GM18867 (cell line): ENCODE measurements around the gene FGD3.

Experiments
- ATAC-seq: cut with Tn5 transposase; IDR thresholded peaks from one replicate; pipeline ENCODE4 v1.9.1; 2021; ENCODE audit warnings: mild to moderate bottlenecking, moderate library complexity; ENCODE audit not compliant: unreplicated experiment

FGD3 gene

DNA sequence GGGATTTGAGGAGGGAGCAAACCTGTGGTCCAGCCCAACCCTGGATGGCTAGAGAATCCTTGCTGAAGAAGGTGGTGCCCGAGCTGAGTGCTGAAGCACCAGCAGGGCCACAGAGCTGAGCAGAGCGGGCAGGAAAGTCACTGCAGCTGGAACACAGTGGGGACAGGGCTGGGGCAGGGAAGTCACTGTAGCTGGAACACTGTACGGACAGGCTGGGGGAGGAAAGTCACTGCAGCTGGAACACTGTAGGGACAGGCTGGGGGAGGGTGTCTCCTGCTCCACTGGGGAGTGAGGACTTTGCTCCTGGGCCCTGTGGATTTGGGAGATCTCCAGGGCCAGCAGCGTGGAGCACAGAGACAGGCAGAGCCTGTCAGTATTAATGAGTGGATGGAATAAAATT lies 102.2 kb downstream of the FGD3 start:
- no peak for ATAC-seq

DNA sequence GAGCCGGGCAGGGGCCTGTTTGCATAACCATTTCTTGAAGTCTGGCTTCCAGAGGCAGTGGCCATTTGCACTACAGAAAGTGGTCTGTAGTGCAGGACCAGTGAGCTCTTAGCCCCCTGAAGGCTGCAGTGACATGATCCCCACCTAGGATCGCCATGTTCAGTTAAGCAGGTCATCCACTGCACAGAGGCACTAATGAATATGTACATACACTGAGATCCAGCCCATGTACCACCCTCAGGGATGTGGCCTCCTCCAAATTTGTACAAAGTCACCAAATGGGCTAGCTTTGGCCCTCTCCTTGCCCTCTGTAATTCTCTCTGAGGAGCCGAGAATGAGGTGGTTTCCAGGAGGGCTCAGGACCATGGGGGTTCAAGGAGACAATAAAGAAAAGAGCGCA lies 102.9 kb downstream of the FGD3 start:
- ATAC-seq, result no peak

DNA sequence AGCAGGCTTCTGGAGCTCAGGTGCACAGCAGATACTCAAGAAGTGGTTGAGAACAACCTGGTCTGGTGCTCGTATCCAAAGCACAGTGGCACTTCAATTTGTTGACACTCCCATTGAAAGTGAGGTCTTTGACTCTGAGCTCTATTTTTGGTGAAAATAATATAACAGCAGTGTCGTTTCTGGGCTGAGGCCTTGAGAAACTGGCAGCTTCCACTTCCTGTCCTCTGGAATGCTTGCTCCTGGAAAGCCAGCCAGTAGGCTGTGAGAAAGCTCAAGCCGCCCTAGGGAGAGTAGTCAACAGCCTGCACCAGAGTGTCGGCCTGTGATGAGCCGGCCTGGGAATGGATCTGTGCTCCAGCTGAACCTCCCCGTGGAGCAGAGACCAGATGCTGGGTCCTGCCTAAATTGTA lies 104.4 kb downstream of the FGD3 start:
- no peak for ATAC-seq

DNA sequence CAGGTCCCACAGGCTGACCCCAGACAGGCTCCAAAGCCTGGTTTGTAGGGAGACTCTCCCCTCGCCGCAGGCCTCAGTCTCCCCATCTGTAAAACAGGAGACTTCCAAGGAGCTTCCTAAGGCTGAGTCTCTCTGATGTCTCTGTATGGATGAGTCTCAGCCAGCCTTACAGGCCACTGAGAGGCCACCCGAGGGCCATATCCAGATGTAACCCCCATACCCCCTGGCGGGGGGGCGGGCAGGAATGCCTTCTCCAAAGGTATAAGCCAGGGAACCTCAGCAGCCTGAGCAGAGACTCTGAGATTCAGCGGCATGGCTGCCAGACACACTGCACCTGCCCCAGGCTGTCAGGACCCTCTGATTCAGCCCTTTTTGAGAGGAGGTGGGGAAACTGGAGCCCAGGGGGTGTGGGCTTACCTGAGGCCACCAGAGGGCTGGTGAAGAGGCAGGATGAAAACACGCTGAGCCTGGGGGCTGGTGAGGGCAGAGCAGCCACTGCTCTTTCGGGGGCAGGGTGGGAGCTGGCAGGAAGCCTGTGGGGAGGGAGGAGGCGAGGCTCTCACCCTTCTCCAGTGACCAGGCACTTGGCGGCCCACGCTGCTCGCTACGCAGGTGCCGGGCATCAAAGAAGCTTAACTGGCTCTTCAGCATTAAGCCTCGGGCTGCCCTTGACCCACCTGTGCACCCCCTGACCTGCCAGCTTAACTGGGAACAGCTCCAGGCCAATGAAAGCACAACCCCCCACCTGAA lies 105.6 kb downstream of the FGD3 start:
- ATAC-seq, result no peak

DNA sequence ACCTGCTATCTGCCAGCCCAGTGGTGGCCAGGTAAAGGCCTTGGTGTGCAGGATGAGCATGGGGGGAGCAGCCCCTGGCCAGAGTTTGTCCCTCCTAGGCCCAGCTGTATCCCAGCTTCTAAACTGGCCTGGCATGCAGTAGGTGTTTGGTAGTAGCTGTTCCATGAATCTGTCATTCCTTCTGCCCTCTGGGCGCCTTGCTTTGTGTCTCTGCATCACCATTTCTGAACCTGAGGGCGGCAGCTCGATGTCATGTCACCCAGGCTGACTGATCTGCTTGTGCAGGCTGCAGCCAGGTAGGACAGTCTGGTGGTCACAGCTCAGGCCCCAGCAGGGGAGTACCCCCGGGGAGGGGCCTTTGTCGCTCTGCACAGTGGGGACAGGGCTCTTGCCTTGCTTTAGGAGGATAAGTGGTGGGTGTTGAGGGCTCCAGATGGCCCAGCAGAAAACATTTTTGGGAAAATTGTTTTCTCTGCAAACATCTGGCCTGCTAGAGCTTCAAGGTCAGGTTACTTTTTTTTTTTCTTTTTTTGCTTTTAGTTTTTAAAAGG lies 106.5 kb downstream of the FGD3 start:
- no peak for ATAC-seq

DNA sequence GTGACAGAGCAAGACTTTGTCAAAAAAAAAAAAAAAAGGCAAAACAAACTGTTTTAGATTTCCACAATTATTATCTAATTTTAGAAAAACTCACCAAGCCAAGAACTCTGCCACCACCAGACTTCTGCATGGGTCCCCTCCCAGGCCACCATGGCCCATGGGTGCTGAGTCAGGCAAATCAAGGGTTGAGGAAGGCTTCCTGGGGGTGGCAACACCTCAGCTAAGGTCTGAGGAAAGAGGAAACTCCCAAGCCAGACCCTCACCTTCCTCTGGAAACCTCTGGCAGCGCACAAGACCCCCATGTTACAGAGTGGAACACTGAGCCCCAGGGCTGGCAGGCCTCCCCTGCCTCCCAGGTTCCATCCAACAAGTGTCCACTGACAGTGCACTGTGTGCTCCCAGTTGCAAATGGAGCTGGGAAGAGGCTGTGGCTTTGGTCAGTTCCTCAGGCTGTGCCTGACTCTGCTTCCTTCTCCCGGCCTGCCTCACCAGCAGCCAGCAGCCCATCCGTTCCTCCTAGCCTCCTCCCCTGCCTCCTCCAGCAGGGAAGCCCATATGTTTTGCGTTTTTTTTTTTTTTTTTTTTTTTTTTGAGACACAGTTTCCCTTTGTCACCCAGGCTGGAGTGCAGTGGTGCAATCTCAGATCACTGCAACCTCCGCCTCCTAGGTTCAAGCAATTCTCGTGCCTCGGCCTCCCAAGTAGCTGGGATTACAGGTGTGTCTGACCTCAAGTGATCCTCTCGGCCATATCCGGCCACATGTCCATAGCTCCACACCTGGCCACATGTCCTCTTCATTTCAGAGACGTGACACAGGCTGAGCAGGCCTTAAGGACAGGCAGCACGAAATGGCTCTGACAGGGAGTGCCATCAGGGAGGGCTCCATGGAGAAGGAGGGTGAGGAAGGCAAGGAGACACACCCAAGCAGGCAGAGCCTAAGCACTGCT lies 107.7 kb downstream of the FGD3 start:
- no peak for ATAC-seq

DNA sequence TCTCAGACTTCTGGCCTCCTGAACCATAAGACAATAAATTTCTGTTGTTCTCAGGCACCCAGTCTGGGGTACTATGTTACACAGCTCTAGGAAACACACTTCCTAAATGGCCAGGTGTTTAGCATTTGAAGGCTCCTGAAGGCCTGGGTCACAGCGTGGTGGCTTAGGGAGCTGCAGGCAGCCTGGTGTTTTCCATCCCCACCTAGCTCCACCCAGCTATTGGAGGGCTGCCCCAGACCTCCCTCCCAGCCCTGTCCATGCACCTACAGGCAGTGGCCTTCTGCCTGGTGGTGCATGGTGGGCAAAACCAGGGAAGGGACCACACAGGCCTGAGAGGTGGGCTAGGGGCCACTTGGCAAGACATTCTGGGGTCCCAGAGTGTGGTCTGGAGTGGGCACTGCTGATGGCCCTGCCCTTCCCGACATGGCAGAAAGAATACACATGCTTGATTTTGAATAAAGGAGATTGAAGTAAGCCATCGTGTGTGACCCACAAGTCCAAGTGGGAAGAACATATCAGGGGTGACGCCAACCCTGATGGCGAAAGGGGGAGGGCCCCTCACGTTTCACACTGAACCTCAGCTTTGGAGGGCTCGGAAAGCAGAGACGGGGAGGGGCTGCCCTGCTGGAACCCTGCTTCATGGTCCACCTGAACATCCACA lies 109.8 kb downstream of the FGD3 start:
- no peak for ATAC-seq

DNA sequence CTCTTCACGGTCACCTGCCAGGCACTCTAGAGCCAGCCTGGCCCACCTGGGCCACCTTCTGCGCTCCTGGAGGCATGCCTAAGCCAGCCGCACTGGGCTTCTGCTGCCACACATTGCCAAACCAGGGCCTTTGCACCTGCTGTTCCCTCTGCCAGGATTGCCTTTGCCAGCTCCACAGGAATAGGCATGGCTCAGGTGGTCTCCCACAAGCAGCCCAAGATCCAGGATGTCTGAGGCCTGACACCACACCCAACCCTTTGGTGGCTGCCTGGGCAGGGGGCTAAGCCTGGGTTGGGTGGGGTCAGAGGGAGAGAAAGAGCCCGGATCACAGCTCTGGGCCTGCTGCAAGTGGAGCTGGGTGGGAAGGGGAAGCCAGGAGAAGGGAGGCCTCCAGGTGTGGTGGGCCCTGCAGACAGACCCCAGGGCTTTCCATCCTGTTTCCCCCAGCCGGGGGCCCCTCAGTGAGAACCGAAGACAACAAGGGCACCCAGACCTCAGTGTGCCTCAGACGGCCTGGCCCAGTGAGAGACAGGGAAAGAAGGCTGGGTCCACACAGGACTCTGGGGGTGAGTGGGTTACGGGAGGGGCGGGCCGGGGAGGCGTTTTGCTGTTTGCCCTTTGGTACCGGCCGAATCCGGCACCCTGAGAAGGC lies 110.5 kb downstream of the FGD3 start:
- peak; percentile 15 for ATAC-seq

DNA sequence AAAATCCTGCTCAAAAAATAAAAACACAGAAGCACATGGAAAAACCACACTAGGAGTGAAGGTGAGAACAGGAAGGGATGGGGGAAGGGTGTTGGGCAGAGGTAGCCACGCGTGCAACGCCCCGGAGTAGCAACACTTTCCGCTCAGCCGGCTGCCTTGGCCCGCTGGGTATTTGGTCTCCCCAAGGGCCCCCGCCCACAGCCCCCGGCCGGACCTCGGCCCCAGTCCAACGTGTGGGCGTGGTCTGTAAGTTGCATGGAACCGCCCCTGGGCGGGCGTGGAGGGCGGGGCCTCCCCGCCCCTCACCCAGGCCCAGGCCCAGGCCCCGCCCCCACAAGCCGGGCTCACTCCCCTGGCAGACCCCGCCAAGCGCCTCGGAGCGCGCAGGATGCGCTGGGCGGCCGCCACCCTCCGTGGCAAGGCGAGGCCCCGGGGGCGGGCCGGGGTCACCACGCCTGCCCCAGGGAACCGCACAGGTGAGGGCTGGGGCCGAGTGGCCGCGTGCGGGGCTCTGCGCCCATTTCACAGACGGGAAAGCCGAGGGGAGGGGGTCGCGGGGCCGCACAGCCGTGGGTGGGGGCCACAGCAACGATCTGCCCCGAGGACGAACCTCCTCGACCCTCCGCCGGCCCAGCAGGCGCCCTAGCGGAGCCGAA lies 111.2 kb downstream of the FGD3 start, which contains the start of gene SUSD3:
TSS of gene SUSD3 (plus strand) at position 347 of the 656 bp plus-strand sequence. CDS start at position 389, 42 bp downstream.
- peak; percentile 45 for ATAC-seq

DNA sequence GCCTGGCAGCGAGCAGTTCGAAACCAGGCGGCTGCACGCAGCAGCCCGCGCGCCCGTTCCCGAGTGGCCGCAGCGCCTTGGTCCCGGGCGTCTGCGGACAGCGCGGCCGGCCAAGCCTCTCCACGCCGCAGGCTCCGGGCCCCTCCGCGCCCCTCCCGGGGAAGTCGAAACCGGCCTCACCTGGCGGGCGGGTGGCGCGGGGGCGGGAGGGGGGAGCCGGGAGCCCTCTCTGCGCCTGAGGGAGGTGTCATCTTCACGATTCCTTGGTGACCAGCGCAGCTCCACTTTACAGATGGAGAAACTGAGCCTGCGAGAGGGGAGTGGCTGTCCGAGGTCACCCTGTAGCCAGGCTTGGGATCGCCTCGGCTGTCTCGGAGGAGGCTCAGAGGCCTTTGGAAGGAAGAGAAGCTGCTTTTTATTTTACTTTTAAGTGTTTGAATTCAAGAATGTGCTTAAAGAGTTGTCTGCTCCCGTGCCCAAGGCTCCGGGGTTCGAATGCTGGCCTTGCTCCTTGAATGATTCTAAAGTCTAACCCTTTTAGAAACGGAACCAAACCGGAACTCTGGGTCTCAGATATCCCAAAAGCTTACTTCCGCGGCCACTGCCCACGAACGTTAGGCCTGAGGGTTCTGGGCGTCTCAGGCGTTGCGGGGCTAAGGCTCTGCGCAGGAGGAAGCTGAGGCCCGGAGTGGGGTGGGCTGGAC lies 111.8 kb downstream of the FGD3 start:
- ATAC-seq, result peak; percentile 17

DNA sequence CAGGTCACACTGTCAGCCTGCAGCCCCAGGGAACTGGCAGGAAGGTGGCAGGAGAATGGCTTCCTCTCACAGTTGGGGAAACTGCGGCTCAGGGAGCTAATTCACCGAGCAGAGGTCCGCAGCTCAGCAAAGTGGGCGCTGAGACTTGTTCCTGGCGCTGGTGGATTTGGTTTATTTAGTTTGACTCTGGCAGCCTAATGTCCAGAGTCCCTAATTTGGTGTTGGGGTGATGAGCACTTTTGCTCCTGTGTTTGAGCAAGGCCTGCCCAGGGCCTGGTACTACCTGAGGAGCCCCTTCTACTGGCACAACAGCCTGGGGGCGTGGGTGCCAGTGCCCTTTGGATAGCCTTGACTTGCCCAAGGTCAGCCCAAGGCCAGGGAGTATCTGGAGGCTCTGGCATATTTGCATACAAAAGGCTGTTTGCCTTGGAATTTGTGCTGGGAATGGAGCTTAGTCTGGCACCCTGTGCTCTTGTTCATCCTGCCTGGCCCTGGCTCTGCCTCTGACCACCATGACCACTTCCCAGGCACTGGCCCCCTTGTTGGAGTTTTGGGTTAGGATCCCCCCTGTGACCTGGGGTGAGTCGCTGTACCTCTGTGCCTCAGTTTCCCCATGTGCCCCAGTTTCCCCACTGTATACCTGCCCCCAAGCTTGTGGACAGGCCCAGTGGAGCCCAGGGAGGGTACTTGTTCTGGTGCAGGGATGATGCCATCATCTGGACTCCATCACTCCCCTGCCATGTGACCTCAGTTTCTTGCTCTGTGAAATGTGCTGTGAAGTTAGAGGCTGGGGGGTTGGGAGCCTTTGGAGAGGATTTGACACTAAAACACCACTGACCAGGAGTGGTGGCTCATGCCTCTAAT lies 112.6 kb downstream of the FGD3 start:
- no peak for ATAC-seq

DNA sequence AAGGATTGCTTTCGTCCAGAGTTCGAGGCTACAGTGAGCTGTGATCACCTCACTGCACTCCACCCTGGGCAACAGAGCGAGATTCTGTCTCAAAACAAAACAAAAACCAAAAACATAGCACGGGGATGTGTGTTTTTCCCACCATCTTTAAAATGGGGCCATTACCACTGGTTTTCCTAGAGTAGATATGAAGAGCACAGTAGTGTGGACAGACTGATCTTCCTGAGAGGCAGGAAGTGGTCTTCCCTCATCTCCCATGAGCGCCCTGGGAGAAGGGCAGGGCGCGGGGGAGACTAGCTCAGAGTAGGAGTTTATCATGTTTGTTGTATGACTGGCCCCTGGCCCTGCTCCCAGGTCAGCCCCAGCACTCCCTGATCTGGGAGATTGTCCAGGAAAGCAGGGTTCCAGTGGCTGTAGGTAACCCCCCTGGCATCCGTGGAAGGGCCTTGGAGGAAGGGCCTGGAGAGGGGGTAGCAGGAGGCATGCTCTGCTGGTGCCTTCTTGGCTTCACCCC lies 113.5 kb downstream of the FGD3 start:
- ATAC-seq, result no peak

DNA sequence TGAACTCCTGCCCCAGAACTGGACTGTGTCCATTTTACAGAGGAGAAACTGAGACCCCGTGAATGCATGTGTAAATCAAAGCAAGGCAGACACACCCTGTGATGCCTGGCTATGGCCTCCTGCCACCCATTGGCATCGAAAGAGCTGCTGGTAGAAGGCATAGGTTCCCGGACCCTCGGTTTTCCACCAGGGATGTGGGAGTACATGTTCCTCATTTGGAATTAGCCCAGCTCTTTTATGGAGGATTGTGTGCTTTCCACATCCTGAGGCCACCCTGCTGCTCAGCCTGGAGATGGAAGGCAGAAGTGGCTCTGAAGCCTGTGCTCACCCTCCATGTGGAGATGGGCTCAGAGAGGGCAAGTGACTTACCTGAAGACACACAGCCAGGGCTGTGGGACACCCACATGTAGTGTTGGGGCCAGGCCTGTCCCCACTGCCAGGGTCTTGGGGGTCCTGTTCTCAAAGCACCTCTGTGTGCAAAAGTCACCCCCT lies 114.0 kb downstream of the FGD3 start:
- ATAC-seq, result no peak

DNA sequence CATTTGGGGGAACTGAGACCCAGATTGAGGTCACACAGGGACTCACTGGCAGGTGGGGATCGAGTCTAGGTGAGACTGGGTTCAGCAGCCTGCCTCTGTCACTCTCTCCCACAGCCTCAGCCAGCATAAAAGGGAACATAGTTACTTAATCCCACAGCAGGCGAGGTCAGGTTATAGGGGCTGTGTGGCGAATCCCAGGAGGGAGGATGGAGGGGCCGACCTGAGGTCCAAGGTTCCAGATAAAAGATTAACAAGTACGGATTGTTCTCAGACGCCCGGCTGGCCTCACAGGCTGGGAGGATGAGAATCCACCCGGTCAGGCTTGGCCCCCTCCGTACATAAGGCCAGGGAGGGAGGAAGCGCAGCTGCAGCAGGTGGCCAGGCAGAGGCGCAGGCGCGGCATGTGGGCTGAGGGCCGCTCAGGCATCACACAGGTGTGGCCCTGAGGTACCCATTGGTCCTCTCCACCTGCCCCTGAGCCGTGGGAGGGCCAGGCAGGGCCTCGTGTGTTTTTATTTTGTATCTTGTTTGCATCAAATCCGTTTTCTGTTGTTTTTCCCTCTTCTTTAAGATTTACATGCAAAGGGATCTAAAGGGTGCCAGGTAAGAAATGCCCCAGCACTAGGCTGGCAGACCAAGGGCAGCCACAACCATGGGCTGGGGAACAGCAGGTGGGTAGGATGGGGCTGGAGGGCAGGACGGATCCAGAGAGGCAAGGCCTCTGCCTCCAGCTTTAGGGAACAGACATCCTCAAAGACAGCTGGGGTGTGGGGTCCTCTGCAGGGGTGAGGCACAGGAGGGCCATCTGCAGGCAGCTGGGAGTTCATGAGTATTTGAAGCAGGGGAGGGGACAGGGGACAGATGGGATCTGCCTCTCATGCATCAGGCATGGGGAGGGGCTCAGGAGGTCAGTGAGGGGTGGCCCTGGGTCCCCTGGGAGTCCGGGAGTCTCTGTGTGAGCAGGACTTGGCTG lies 114.8 kb downstream of the FGD3 start:
- peak; percentile 37 for ATAC-seq

DNA sequence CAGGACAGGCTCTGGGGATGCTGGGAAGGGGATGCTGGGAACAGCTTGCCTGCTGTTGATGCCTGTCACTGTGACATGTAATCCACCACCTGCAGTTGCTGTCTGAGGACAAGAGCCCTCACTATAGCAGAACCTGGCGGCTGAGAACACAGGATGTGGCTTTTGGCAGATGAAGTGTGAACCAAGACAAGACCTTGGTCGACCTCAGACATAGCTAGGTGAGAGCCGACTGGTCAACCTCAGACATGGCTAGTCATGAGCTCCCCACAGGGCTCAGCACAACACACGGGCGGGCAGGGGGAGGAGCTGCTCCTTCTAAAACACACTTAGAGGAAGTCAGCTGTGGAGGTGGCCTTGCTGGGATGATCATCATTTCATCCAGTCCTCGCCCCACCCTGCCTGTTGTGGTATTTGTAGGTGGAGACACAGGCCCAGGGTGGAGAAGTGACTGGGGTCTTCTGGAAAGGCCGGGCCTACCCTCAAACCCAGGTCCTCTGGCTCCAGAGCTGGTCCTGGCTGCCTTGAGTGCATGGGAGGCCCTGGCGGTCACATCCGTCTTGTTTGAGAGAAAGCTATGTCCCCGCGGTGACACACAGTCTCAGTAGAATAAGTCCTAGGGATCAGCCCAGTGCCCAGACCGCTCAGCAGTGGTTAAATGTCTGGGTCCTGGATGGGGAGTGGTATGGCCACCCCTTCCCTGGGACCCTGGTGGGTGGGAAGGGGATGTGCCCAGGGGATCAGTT lies 117.2 kb downstream of the FGD3 start:
- peak; percentile 90 for ATAC-seq

DNA sequence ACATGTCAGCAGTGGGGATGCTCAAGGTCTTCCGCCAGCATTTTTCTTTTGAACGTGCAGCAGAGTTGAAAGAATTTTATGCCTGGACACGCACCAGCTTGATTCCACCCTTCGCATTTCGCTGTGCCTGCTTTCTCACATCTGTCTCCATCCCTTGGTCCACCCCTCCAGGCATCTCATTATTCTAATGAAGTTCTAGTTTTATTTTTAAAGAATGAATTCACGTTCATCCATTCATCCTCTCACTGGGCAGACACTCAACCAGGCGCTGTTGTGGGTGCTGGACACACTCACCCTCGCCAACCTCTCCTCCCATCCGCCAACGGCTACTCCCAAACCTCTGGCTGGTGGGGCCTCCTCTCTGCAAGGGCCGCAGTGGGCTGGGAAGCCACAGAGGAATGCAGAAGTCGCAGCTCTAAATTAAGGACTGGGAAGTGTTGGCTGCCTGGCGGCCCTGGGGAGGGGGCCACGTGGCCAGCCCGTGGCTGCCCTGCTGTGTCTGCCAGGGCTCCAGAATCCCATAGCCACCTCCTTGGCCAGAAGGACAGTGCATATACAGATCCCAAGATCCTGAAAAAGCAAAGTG lies 117.9 kb downstream of the FGD3 start:
- ATAC-seq, result no peak
